ENCODE measurements around the gene TCP10L. TPM values are rescaled to one million over a fixed set of nuclear protein-coding genes. Genes with fewer than 3 reads are reported as not detected.

The TCP10L gene
- total and polyA plus RNA-seq, 2 of the 13 experiments (the other 11 are each of a cell fraction or from before 2014, with no cell fraction given), result 0.90 to 2.4 TPM

- no peak for TF ChIP-seq PREB (CRISPR knock-in tag; IDR thresholded peaks at IDR 0.05)
- peak; percentile 81; the same call in 1 of the 2 replicates for TF ChIP-seq MTERF4 (CRISPR knock-in tag; IDR thresholded peaks at IDR 0.05)
- TF ChIP-seq, protein P1, sequence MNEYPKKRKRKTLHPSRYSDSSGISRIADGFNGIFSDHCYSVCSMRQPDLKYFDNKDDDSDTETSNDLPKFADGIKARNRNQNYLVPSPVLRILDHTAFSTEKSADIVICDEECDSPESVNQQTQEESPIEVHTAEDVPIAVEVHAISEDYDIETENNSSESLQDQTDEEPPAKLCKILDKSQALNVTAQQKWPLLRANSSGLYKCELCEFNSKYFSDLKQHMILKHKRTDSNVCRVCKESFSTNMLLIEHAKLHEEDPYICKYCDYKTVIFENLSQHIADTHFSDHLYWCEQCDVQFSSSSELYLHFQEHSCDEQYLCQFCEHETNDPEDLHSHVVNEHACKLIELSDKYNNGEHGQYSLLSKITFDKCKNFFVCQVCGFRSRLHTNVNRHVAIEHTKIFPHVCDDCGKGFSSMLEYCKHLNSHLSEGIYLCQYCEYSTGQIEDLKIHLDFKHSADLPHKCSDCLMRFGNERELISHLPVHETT (CRISPR knock-in tag; conservative IDR thresholded peaks at IDR 0.05), result 0 out of 2 replicates have a peak, but pooled peaks have one; percentile 41
- 0 out of 2 replicates have a peak, but pooled peaks have one; percentile 9 for TF ChIP-seq ZNF629 (CRISPR knock-in tag; conservative IDR thresholded peaks at IDR 0.05)
- TF ChIP-seq CREM (IDR thresholded peaks at IDR 0.05), result peak; percentile 79; the same call in 1 of the 2 replicates
- no peak for TF ChIP-seq CREM (CRISPR knock-in tag; IDR thresholded peaks at IDR 0.05)
- no peak for TF ChIP-seq MTF1 (CRISPR knock-in tag; IDR thresholded peaks at IDR 0.05)
- TF ChIP-seq ZFAT (CRISPR knock-in tag; conservative IDR thresholded peaks at IDR 0.05), result no peak
- 0 out of 2 replicates have a peak, but pooled peaks have one; percentile 44 for TF ChIP-seq ZNF24 (IDR thresholded peaks at IDR 0.05)
- TF ChIP-seq TCF7 (IDR thresholded peaks at IDR 0.05; ENCODE audit: low read depth), result no peak
- TF ChIP-seq NBN (conservative IDR thresholded peaks at IDR 0.05), result no peak
- TF ChIP-seq FIP1L1 (IDR thresholded peaks at IDR 0.05; ENCODE audit: borderline replicate concordance, insufficient read depth, low read depth, low read length), result no peak
- TF ChIP-seq ZNF317 (CRISPR knock-in tag; IDR thresholded peaks at IDR 0.05), result peak; percentile 79
- TF ChIP-seq, protein P2, sequence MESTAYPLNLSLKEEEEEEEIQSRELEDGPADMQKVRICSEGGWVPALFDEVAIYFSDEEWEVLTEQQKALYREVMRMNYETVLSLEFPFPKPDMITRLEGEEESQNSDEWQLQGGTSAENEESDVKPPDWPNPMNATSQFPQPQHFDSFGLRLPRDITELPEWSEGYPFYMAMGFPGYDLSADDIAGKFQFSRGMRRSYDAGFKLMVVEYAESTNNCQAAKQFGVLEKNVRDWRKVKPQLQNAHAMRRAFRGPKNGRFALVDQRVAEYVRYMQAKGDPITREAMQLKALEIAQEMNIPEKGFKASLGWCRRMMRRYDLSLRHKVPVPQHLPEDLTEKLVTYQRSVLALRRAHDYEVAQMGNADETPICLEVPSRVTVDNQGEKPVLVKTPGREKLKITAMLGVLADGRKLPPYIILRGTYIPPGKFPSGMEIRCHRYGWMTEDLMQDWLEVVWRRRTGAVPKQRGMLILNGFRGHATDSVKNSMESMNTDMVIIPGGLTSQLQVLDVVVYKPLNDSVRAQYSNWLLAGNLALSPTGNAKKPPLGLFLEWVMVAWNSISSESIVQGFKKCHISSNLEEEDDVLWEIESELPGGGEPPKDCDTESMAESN (CRISPR knock-in tag; conservative IDR thresholded peaks at IDR 0.05), result peak; percentile 18; the same call in 1 of the 2 replicates
- TF ChIP-seq ZKSCAN5 (CRISPR knock-in tag; IDR thresholded peaks at IDR 0.05), result no peak
- TF ChIP-seq PPARG (CRISPR knock-in tag; conservative IDR thresholded peaks at IDR 0.05), result no peak
- TF ChIP-seq ZFP36L2 (CRISPR knock-in tag; IDR thresholded peaks at IDR 0.05), result no peak
- TF ChIP-seq, protein P3, sequence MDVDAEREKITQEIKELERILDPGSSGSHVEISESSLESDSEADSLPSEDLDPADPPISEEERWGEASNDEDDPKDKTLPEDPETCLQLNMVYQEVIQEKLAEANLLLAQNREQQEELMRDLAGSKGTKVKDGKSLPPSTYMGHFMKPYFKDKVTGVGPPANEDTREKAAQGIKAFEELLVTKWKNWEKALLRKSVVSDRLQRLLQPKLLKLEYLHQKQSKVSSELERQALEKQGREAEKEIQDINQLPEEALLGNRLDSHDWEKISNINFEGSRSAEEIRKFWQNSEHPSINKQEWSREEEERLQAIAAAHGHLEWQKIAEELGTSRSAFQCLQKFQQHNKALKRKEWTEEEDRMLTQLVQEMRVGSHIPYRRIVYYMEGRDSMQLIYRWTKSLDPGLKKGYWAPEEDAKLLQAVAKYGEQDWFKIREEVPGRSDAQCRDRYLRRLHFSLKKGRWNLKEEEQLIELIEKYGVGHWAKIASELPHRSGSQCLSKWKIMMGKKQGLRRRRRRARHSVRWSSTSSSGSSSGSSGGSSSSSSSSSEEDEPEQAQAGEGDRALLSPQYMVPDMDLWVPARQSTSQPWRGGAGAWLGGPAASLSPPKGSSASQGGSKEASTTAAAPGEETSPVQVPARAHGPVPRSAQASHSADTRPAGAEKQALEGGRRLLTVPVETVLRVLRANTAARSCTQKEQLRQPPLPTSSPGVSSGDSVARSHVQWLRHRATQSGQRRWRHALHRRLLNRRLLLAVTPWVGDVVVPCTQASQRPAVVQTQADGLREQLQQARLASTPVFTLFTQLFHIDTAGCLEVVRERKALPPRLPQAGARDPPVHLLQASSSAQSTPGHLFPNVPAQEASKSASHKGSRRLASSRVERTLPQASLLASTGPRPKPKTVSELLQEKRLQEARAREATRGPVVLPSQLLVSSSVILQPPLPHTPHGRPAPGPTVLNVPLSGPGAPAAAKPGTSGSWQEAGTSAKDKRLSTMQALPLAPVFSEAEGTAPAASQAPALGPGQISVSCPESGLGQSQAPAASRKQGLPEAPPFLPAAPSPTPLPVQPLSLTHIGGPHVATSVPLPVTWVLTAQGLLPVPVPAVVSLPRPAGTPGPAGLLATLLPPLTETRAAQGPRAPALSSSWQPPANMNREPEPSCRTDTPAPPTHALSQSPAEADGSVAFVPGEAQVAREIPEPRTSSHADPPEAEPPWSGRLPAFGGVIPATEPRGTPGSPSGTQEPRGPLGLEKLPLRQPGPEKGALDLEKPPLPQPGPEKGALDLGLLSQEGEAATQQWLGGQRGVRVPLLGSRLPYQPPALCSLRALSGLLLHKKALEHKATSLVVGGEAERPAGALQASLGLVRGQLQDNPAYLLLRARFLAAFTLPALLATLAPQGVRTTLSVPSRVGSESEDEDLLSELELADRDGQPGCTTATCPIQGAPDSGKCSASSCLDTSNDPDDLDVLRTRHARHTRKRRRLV (CRISPR knock-in tag; IDR thresholded peaks at IDR 0.05), result peak; percentile 92
- TF ChIP-seq MYC (CRISPR knock-in tag; IDR thresholded peaks at IDR 0.05; ENCODE audit: borderline replicate concordance), result peak; percentile 76
Observed at GRCh38 chr21:32612075-32612998, 27.0 kb upstream of the TCP10L start, which contains the start of gene CFAP298 (continued).

Data from HepG2 (cell line).